Measurements from ENCODE around the gene PRR16.
"Not testable (repeated sequence)": the region's sequence is repeated elsewhere in the genome, so short reads cannot be mapped to it uniquely, and the experiment has no call there.

The PRR16 gene

DNA sequence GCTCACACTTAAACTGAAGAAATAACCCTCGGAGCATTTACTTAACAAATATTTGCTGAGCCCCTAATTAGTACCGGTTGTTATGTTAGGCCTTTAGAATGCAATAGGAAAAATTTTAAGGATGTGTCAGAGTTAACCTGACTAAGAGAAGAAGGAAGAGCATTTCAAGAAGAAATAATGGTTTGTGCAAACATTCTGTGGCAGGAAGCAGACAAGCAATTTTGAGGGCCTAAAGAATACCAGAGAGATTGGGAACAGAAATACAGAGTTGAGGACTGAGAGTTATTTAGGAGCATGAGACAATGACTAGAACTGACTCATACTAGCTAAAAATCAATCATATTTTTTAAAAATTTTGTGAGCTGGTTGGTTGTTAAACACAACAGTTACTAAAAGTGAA lies 218.8 kb downstream of the PRR16 start:
- no peak for DNase-seq

- DNase-seq = no peak
These were observed 219.5 kb downstream of the PRR16 start for GRCh38 chr5:120683580-120683979.

- no peak for DNase-seq
These were observed 220.1 kb downstream of the PRR16 start for GRCh38 chr5:120684213-120684612.

DNA sequence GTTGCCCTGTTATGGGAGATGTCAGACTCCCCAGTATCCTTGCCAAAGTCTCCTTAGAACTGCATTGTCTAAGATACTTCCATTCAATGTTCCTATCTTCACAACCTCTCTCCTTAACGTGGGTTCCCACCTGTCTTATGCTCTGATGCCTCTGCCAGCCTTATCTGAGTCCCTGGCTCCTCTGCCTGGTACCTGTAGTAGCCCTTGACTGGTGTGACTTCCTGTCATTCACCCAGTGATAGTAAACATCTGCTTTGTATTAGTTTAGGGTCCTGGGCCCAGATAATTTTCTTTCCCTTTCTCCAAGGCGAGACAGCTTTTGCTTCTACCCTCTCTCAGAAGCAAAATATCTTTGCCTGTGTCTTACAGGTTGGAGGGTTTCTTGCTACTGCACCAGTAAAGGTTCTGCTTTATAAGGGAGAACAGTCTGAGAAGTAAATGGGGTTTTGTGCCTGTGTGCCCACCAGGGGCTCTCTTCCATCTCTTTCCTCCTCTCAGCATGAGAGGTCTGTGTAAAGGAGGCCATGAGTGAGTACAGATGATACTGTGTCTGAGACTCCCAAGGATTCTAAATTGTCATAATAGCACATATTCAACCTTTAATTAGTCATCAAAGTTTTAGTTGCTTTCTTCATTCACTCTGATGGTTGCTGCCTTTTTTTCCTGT lies 220.8 kb downstream of the PRR16 start:
- DNase-seq = no peak

- DNase-seq = no peak
These were observed 226.7 kb downstream of the PRR16 start for GRCh38 chr5:120690621-120691407.

DNA sequence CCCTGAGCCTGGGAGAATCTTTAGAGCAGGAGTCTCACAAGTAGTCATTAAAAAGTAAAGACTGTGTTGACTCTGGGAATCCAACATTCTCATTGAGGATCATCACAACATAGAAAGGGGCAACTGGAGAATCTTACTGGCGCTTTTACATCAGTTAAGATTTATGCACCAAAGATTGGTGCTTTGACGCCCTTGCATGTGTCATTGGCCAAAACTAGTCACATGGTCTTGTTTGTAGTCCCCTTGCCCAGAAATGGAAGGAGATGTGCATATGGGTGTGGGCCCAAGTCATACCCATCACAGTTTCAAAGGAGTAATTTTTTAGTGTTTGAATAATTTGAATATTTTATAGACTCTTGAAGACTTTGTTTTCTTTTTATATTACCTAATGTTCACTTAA lies 228.2 kb downstream of the PRR16 start:
- DNase-seq = no peak

DNA sequence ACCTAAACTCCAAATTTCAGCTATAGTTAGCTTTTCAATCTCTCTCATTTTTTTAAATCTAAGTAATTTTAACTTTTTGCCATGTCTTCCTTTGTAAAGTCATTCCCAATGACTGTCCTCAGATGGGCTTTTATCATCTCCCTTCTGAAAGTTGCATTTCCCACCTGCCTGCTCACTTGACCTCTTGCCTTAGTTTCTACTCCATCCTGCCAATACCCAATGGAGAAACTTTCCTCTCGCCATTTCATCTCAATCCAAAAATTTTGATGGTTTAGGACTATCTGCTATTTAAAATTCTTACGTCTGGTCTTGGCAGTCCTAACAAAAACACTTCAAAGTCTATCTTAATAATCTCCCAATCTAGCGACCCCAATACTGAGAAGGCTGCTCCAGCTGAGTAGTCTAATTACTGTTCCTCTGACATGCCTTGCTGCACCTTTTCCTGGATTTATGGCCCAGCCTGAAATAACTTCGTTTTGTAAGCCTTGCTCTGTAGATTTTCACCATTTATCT lies 231.3 kb downstream of the PRR16 start:
- DNase-seq = no peak

GRCh38 chr5:120697147-120697546 lies 233.0 kb downstream of the PRR16 start:
- DNase-seq = no peak

GRCh38 chr5:120697670-120698327 lies 233.7 kb downstream of the PRR16 start:
- DNase-seq = not testable (repeated sequence)

GRCh38 chr5:120700653-120701052 lies 236.6 kb downstream of the PRR16 start:
- not testable (repeated sequence) for DNase-seq

DNA sequence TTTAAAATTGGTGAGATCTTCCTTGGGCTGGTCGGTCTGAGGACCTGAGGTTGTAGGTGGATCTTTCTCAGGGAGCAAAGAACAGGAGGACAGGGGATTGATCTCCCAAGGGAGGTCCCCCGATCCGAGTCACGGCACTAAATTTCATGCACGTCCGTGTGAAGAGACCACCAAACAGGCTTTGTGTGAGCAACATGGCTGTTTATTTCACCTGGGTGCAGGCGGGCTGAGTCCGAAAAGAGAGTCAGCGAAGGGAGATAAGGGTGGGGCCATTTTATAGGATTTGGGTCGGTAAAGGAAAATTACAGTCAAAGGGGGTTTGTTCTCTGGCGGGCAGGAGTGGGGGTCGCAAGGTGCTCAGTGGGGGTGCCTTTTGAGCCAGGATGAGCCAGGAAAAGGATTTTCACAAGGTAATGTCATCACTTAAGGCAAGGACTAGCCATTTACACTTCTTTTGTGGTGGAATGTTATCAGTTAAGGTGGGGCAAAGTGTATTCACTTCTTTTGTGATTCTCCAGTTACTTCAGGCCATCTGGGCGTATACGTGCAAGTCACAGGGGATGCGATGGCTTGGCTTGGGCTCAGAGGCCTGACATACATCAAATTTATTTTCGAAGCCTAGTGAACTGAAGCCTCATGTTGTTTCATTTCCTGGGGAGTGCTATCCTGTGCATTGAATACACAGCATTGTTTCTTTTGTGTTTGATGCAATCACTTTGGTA lies 238.9 kb downstream of the PRR16 start:
- not testable (repeated sequence) for DNase-seq

DNA sequence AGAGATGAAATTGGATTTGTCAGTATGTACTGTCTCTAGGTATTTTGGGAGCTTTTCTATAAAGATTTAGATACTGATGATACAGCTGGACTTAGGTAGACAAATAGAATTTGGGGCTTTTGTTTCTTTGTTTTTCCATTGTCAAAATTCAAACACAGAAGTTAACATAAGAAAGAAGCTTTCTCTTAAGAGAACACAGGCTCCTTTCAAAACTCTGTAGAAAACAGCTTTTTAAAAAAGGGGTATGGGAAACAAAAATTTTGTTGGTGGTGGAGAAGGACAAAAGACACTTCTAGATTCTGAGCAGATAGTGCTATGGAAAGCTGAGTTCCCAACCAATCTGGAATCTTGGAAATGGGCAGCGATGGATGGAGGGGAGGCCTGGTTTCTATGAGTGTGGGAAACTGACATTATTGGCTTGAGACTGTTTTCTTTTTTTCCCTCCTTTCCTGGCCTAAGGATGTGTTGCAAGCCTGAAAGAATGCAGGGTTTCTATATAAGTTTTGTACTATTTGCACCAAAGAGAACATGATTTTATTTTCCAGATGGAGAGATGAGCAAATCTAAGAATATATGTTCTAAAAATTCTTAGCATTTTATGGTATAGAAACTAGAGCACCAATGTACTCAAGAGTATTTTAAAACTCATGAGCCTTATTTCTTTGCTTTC lies 240.0 kb downstream of the PRR16 start:
- DNase-seq = no peak

- no peak for DNase-seq
These were observed 242.8 kb downstream of the PRR16 start for GRCh38 chr5:120706877-120707276.

GRCh38 chr5:120717381-120717780 lies 253.3 kb downstream of the PRR16 start:
- DNase-seq = no peak

- DNase-seq = no peak
These were observed 266.1 kb downstream of the PRR16 start for GRCh38 chr5:120730214-120730613.

GRCh38 chr5:120734033-120734432 lies 269.9 kb downstream of the PRR16 start:
- no peak for DNase-seq

DNA sequence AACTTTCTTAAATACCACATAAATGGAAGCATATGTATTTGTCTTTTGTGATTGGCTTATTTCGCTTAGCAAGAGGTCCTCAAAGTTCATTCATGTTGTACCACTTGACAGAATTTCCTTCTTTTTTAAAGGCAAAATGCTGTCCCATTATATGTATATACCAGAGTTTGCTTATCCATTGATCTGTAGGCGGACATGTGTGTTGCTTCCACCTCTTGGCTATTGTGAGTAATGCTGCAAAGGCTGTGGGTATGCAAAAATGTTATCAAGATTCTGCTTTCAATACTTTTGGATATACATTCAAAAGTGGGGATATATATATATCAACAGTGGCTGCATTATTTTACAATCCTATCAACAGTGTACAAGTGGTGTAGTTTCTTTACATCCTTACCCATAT lies 271.0 kb downstream of the PRR16 start:
- DNase-seq = no peak

All from activated CD8-positive, alpha-beta memory T cell treated with anti-CD3 and anti-CD28 coated beads for 24 hours (primary cell).